CD4-positive, alpha-beta T cell treated with Interleukin-6 at 100 ng/mL for 8 hours (primary cell): ENCODE results near the gene ELL.

Source experiments
- DNase-seq: peaks from one replicate; pipeline ENCODE4 v3.0.0-alpha.2; 2020; ENCODE audit warnings: mixed read lengths, low spot score

Gene ELL

GRCh38 chr19:18397242-18398202, 124.3 kb downstream of the ELL start, which contains the start of gene LRRC25:
LRRC25 (minus strand) TSS chr19:18397622; CDS start chr19:18396963, 659 bp downstream.
- no peak for DNase-seq

GRCh38 chr19:18396471-18397241, 125.2 kb downstream of the ELL start:
- DNase-seq = no peak

GRCh38 chr19:18393836-18394235, 128.0 kb downstream of the ELL start:
- DNase-seq = no peak

- no peak for DNase-seq
Measured at GRCh38 chr19:18392926-18393325, 128.9 kb downstream of the ELL start.
